Hypothalamus (tissue), 51 donors: ENCODE measurements around the gene USP17L29.
"Not testable (repeated sequence)": the region's sequence is repeated elsewhere in the genome, so short reads cannot be mapped to it uniquely, and the experiment has no call there.

ENCODE experiments used
- DNase-seq, 51 donors: peaks; one replicate each; lab custom pipeline; 2025; lab: John Stamatoyannopoulos, UW

The USP17L29 gene

DNA sequence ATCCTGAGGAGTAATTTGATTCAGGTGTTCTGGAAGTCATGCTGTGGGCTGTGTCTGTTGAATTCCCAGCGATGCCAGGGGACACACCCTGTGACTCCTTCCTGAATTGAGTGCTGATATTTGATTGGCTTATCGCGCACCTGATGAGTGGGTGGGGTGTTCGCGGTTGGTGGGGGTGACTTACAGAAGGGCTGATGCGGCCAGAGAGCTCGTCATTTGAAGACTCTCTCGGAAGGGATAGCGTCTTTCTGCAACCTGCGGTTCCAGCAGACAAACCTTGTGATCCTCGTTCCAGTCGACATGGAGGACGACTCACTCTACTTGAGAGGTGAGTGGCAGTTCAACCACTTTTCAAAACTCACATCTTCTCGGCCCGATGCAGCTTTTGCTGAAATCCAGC is at the start of gene USP17L29:
Gene USP17L29 (plus strand): TSS at position 301 of the 400 bp plus-strand sequence. CDS start 0 bp downstream, at position 301.
- not testable (repeated sequence) for DNase-seq

DNA sequence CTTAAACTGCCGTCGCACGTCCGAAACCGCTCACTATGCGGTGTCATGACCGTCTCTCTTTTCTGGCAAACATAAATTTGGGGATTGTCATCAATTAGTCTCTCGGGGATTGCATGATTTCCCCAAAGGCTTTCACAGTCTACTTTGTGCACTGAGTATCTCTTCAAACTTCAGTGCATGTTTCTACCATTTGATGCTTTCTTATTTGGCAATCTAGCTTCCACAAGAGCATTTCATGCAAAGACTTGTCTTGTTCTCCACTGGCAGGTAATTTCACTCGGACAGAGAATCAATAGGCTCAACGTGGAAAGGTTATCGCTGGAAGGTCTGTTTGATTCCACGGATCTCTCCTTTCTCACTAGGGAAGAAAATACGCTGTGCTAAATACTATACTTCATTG is 29.2 kb upstream of the USP17L29 start:
- not testable (repeated sequence) for DNase-seq

- not testable (repeated sequence) for DNase-seq
Observed at GRCh38 chr4:9324865-9325264, 28.6 kb upstream of the USP17L29 start, which contains the start of gene USP17L24. Gene USP17L24, plus strand, starts transcription at chr4:9325165. Its CDS starts 0 bp downstream, at chr4:9325165.

DNA sequence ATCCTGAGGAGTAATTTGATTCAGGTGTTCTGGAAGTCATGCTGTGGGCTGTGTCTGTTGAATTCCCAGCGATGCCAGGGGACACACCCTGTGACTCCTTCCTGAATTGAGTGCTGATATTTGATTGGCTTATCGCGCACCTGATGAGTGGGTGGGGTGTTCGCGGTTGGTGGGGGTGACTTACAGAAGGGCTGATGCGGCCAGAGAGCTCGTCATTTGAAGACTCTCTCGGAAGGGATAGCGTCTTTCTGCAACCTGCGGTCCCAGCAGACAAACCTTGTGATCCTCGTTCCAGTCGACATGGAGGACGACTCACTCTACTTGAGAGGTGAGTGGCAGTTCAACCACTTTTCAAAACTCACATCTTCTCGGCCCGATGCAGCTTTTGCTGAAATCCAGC is 23.8 kb upstream of the USP17L29 start, which contains the start of gene USP17L25:
Gene USP17L25 (plus strand): TSS at position 301 of the 400 bp plus-strand sequence. CDS start 0 bp downstream, at position 301.
- not testable (repeated sequence) for DNase-seq

GRCh38 chr4:9334358-9334757 is 19.1 kb upstream of the USP17L29 start, which contains the start of gene USP17L26:
Gene USP17L26, plus strand, starts transcription at chr4:9334658. Its CDS starts 0 bp downstream, at chr4:9334658.
- not testable (repeated sequence) for DNase-seq

DNA sequence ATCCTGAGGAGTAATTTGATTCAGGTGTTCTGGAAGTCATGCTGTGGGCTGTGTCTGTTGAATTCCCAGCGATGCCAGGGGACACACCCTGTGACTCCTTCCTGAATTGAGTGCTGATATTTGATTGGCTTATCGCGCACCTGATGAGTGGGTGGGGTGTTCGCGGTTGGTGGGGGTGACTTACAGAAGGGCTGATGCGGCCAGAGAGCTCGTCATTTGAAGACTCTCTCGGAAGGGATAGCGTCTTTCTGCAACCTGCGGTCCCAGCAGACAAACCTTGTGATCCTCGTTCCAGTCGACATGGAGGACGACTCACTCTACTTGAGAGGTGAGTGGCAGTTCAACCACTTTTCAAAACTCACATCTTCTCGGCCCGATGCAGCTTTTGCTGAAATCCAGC is 14.3 kb upstream of the USP17L29 start, which contains the start of gene USP17L5:
Gene USP17L5 (plus strand): TSS at position 301 of the 400 bp plus-strand sequence. CDS start 0 bp downstream, at position 301.
- DNase-seq: not testable (repeated sequence)

GRCh38 chr4:9343848-9344247 is 9.6 kb upstream of the USP17L29 start, which contains the start of gene USP17L27:
Gene USP17L27, plus strand, starts transcription at chr4:9344148. Its CDS starts 0 bp downstream, at chr4:9344148.
- not testable (repeated sequence) for DNase-seq

DNA sequence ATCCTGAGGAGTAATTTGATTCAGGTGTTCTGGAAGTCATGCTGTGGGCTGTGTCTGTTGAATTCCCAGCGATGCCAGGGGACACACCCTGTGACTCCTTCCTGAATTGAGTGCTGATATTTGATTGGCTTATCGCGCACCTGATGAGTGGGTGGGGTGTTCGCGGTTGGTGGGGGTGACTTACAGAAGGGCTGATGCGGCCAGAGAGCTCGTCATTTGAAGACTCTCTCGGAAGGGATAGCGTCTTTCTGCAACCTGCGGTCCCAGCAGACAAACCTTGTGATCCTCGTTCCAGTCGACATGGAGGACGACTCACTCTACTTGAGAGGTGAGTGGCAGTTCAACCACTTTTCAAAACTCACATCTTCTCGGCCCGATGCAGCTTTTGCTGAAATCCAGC is 4.8 kb upstream of the USP17L29 start, which contains the start of gene USP17L28:
Gene USP17L28 (plus strand): TSS at position 301 of the 400 bp plus-strand sequence. CDS start 0 bp downstream, at position 301.
- not testable (repeated sequence) for DNase-seq

GRCh38 chr4:9350866-9351265 is 2.6 kb upstream of the USP17L29 start:
- not testable (repeated sequence) for DNase-seq

GRCh38 chr4:9362829-9363228 is 9.4 kb downstream of the USP17L29 start, which contains the start of gene USP17L30:
Gene USP17L30, plus strand, starts transcription at chr4:9363129. Its CDS starts 0 bp downstream, at chr4:9363129.
- not testable (repeated sequence) for DNase-seq

GRCh38 chr4:9379881-9380280 is 26.4 kb downstream of the USP17L29 start:
- not testable (repeated sequence) for DNase-seq

DNA sequence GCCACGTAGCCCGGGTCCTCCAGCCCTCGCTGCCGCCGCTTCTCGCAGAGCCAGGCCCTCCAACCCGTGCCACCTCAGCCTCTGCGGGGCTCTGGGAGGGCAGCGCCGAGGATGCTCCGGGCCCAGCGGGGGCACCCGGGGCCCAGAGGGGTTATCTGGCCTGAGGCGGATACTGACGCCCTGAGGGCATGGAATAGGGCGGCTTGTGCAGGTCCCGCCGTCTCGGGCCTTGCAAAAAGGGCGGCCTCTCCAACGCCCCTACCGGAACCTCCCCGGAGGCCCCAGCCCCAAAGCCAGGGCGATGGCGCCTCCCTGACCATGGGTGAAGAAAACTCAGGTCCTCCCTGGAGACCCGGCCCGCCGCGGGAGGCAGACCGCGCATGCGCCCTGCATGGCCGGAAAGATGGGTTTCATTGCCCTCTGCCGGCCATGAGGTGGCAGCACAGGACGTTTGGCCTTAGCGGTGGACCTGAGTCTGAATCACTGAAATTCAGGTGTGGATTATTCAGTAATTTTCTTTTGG is 27.6 kb downstream of the USP17L29 start:
- DNase-seq: peak in 6 of 51 donors; percentile 1 to 37 (median 14)

DNA sequence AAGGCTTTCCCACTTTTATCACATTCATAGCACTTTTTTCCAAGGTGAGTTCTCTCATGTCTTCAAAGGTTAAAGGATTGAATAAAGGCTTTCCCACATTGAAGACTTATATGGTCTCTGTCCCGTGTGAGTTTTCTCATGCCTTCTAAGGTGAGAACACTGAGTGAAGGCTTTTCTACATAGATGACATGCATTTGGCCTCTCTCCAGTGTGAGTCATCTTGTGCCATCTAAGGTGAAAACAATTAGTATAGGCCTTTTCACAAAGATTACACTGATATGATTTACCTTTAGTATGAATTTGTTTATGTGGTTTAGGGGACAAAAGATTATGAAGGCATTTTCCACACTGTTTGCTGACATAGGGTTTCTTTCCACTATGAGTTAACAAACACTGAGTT is 30.7 kb downstream of the USP17L29 start:
- DNase-seq: no peak

DNA sequence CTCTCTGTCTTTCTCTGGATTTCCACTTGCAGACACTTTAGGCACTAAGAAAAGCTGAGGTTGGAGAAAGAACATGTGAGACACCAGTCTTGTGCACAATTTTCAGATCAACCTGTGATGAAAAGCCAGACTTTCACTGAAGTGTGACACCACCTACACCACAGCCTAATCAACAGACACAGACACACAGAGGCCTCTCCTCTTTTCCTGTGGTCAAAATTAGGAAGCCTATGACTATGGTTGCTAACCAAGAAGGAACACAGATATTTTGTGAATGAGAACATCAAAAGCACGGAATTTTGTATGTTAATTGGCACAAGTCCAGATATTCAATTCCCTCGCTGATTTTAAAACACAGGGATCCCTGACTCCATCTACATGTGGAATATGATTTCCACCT is 35.6 kb downstream of the USP17L29 start:
- DNase-seq: not testable (repeated sequence)
